HepG2 (cell line): ENCODE data around the gene SLC5A6. TPM values are rescaled to one million over a fixed set of nuclear protein-coding genes. Genes with fewer than 3 reads are reported as not detected.

Source experiments
- NCOA2 ChIP-seq: sonication (generic); formaldehyde crosslinking; IDR thresholded peaks from 2 replicates; pipeline ENCODE4 v1.8.0; 2022; ENCODE audit warnings: inconsistent platforms
- SAP130 ChIP-seq: IDR thresholded peaks from 2 replicates; pipeline ENCODE4 v1.6.1; 2016; ENCODE audit warnings: low read depth
- SP4 ChIP-seq: sonication (generic); formaldehyde crosslinking; IDR thresholded peaks from 2 replicates; pipeline ENCODE4 v1.8.1; 2023; ENCODE audit warnings: mild to moderate bottlenecking, missing genetic modification reagents
- ZHX1 ChIP-seq: sonication (generic); formaldehyde crosslinking; IDR thresholded peaks from 2 replicates; pipeline ENCODE4 v1.8.1; 2022; ENCODE audit warnings: low read depth, mild to moderate bottlenecking, missing genetic modification reagents
- ZNF280B ChIP-seq: sonication (generic); formaldehyde crosslinking; IDR thresholded peaks from 2 replicates; pipeline ENCODE4 v1.5.0; 2020; ENCODE audit warnings: missing genetic modification reagents, mild to moderate bottlenecking, borderline replicate concordance
- ZNF616 ChIP-seq: sonication (generic); formaldehyde crosslinking; IDR thresholded peaks from 2 replicates; pipeline ENCODE4 v1.5.0; 2020; ENCODE audit warnings: low read depth, mild to moderate bottlenecking, missing genetic modification reagents
- ZNF878 ChIP-seq: sonication (generic); formaldehyde crosslinking; IDR thresholded peaks from 2 replicates; pipeline ENCODE4 v1.8.1; 2023; ENCODE audit warnings: mild to moderate bottlenecking, missing genetic modification reagents, moderate library complexity
- polyA plus RNA-seq, 8 experiments: library from polyadenylated mRNA; depleted of rRNA in 3 of 8; stranded (reverse) in 7 of 8; unstranded in 1 of 8; fragments of >200 nt; fragmentation: Illumina TruSeq in 4 of 8; extraction: Trizol in 4 of 8; gene quantifications; 2 replicates each; pipeline versions ENCODE4 v1.2.1 to v1.2.3, GENCODE V29; 2011 to 2016; ENCODE audit warnings: low read depth in 4 of 8, missing spikeins in 1 of 8, mixed read lengths in 1 of 8; ENCODE audit not compliant: insufficient read depth in 1 of 8
- total RNA-seq, 5 experiments: library from RNA; depleted of rRNA; stranded (reverse); fragments of >200 nt; fragmentation: Illumina TruSeq; extraction: Trizol; gene quantifications; 2 replicates each; pipeline ENCODE4 v1.2.3, GENCODE V29; 2016; ENCODE audit warnings: low read depth in 1 of 5
- TF ChIP-seq, protein P1 (sequence below): fragments of 450-650 bp; IDR thresholded peaks from 2 replicates; pipeline ENCODE4 v1.6.1; 2016
- TF ChIP-seq, protein P2 (sequence below): IDR thresholded peaks from 2 replicates; pipeline ENCODE4 v1.6.1; 2016
- TF ChIP-seq, protein P3 (sequence below): sonication (generic); formaldehyde crosslinking; IDR thresholded peaks from 2 replicates; pipeline ENCODE4 v1.9.0; 2022; ENCODE audit warnings: missing genetic modification reagents, mild to moderate bottlenecking, borderline replicate concordance

The SLC5A6 gene
- total and polyA plus RNA-seq, 2 of the 13 experiments (the other 11 are each of a cell fraction or from before 2014, with no cell fraction given) = 135 to 417 TPM

GRCh38 chr2:27217173-27218121 lies 5.4 kb upstream of the SLC5A6 start, which contains the start of gene CAD (continued):
- TF ChIP-seq ZHX1 (CRISPR knock-in tag) = peak; percentile 57; the same call in 1 of the 2 replicates
- TF ChIP-seq, protein P1, sequence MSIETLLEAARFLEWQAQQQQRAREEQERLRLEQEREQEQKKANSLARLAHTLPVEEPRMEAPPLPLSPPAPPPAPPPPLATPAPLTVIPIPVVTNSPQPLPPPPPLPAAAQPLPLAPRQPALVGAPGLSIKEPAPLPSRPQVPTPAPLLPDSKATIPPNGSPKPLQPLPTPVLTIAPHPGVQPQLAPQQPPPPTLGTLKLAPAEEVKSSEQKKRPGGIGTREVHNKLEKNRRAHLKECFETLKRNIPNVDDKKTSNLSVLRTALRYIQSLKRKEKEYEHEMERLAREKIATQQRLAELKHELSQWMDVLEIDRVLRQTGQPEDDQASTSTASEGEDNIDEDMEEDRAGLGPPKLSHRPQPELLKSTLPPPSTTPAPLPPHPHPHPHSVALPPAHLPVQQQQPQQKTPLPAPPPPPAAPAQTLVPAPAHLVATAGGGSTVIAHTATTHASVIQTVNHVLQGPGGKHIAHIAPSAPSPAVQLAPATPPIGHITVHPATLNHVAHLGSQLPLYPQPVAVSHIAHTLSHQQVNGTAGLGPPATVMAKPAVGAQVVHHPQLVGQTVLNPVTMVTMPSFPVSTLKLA = peak; percentile 71
- TF ChIP-seq ZNF616 = peak; percentile 77; the same call in 1 of the 2 replicates
- TF ChIP-seq, protein P2, sequence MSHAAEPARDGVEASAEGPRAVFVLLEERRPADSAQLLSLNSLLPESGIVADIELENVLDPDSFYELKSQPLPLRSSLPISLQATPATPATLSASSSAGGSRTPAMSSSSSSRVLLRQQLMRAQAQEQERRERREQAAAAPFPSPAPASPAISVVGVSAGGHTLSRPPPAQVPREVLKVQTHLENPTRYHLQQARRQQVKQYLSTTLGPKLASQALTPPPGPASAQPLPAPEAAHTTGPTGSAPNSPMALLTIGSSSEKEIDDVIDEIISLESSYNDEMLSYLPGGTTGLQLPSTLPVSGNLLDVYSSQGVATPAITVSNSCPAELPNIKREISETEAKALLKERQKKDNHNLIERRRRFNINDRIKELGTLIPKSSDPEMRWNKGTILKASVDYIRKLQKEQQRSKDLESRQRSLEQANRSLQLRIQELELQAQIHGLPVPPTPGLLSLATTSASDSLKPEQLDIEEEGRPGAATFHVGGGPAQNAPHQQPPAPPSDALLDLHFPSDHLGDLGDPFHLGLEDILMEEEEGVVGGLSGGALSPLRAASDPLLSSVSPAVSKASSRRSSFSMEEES = peak; percentile 56; the same call in 1 of the 2 replicates
- peak; percentile 50; the same call in 1 of the 2 replicates for TF ChIP-seq ZNF878 (CRISPR knock-in tag)
- 0 out of 2 replicates have a peak, but pooled peaks have one; percentile 35 for TF ChIP-seq NCOA2 (CRISPR knock-in tag)
- TF ChIP-seq SAP130 (CRISPR knock-in tag) = peak; percentile 84
- peak; percentile 28; the same call in 1 of the 2 replicates for TF ChIP-seq SP4 (CRISPR knock-in tag)
- TF ChIP-seq, protein P3, sequence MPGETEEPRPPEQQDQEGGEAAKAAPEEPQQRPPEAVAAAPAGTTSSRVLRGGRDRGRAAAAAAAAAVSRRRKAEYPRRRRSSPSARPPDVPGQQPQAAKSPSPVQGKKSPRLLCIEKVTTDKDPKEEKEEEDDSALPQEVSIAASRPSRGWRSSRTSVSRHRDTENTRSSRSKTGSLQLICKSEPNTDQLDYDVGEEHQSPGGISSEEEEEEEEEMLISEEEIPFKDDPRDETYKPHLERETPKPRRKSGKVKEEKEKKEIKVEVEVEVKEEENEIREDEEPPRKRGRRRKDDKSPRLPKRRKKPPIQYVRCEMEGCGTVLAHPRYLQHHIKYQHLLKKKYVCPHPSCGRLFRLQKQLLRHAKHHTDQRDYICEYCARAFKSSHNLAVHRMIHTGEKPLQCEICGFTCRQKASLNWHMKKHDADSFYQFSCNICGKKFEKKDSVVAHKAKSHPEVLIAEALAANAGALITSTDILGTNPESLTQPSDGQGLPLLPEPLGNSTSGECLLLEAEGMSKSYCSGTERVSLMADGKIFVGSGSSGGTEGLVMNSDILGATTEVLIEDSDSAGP = peak; percentile 84
- peak; percentile 49; the same call in 1 of the 2 replicates for TF ChIP-seq ZNF280B (CRISPR knock-in tag)
